Peyer's patch (tissue), 4 donors: ENCODE results near the gene NRDC. TPM values are rescaled to one million over a fixed set of nuclear protein-coding genes. Genes with fewer than 3 reads are reported as not detected.

Source experiments
- DNase-seq, 3 donors: peaks; one replicate each; pipeline ENCODE4 v3.0.0-alpha.2; 2017 to 2019
- H3K27ac ChIP-seq, 4 donors: fragments of 200-600 bp; sonication (generic); one replicate each; pipeline ENCODE4 v1.5.1; 2016 to 2019
- H3K27me3 ChIP-seq, 2 donors: fragments of 200-600 bp; sonication (generic); one replicate each; pipeline ENCODE4 v1.5.1; 2019
- H3K36me3 ChIP-seq, 3 donors: fragments of 200-600 bp; sonication (generic); one replicate each; pipeline ENCODE4 v1.5.1; 2016 to 2019
- H3K4me1 ChIP-seq, 4 donors: fragments of 200-600 bp; sonication (generic); one replicate each; pipeline ENCODE4 v1.5.1; 2016 to 2019
- H3K4me3 ChIP-seq, 4 donors: fragments of 200-600 bp; sonication (generic); 1 replicate in 3 of 4; 2 replicates in 1 of 4; pipeline ENCODE4 v1.5.1; 2016 to 2019; ENCODE audit warnings: mild to moderate bottlenecking in 1 of 4
- H3K9me3 ChIP-seq, 4 donors: fragments of 200-600 bp; sonication (generic); one replicate each; pipeline ENCODE4 v1.5.1; 2016 to 2019; ENCODE audit warnings: mild to moderate bottlenecking in 1 of 4
- POLR2A ChIP-seq, 2 donors: fragments of 450-650 bp; IDR thresholded peaks; one replicate each; pipeline ENCODE4 v1.5.1; 2017; ENCODE audit warnings: antibody characterized with exemption in 2 of 2, mild to moderate bottlenecking in 2 of 2, moderate library complexity in 2 of 2
- total RNA-seq, 4 donors: library from RNA; depleted of rRNA; stranded (reverse); fragments of >200 nt; gene quantifications; one replicate each; pipeline ENCODE4 v1.1.0, GENCODE V29; 2016
- TF ChIP-seq, protein P1 (sequence below), 6 experiments: fragments of 450-650 bp in 4 of 6; fragments of 200-600 bp in 2 of 6; sonication (generic) in 1 of 6; IDR thresholded peaks; one replicate each; pipeline ENCODE4 v1.5.1; 2017 to 2019; ENCODE audit warnings: antibody characterized with exemption in 6 of 6, mild to moderate bottlenecking in 3 of 6, moderate library complexity in 1 of 6

The NRDC gene
- total RNA-seq, 4 donors from 2014 or later: 55.2 to 111 (median 67.8) TPM

DNA sequence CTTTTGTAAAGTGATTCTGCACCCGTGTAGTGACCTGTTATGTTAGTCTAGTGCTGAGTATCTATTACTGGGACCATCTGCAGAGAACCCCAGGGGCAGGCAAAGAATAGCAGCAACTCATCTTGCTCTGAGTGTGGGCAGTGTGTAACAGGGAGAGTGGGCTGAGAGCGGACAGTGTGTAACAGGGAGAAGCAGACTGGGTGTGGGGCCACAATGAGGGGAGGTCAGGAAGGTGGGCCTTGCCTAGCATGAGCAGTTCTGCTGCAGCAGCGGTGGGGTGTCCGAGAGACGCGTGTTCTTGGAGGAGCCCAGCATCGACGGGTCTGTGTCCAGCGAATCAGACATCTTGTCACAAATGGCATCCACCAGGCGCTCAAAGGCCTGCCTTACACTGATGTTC is 41.2 kb upstream of the NRDC start:
- TF ChIP-seq POLR2A (IDR thresholded peaks at IDR 0.05): no peak
- TF ChIP-seq, protein P1, sequence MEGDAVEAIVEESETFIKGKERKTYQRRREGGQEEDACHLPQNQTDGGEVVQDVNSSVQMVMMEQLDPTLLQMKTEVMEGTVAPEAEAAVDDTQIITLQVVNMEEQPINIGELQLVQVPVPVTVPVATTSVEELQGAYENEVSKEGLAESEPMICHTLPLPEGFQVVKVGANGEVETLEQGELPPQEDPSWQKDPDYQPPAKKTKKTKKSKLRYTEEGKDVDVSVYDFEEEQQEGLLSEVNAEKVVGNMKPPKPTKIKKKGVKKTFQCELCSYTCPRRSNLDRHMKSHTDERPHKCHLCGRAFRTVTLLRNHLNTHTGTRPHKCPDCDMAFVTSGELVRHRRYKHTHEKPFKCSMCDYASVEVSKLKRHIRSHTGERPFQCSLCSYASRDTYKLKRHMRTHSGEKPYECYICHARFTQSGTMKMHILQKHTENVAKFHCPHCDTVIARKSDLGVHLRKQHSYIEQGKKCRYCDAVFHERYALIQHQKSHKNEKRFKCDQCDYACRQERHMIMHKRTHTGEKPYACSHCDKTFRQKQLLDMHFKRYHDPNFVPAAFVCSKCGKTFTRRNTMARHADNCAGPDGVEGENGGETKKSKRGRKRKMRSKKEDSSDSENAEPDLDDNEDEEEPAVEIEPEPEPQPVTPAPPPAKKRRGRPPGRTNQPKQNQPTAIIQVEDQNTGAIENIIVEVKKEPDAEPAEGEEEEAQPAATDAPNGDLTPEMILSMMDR (IDR thresholded peaks at IDR 0.05): no peak
- H3K4me3 ChIP-seq: no peak overlapping the region
- H3K27me3 ChIP-seq: no peaks in the 10 kb centered on the region
- no peaks in the 10 kb centered on the region for H3K9me3 ChIP-seq
- no peak for DNase-seq
- no peaks in the 10 kb centered on the region for H3K36me3 ChIP-seq
- H3K4me1 ChIP-seq: no peaks in the 10 kb centered on the region
- H3K27ac ChIP-seq: no peak overlapping the region

DNA sequence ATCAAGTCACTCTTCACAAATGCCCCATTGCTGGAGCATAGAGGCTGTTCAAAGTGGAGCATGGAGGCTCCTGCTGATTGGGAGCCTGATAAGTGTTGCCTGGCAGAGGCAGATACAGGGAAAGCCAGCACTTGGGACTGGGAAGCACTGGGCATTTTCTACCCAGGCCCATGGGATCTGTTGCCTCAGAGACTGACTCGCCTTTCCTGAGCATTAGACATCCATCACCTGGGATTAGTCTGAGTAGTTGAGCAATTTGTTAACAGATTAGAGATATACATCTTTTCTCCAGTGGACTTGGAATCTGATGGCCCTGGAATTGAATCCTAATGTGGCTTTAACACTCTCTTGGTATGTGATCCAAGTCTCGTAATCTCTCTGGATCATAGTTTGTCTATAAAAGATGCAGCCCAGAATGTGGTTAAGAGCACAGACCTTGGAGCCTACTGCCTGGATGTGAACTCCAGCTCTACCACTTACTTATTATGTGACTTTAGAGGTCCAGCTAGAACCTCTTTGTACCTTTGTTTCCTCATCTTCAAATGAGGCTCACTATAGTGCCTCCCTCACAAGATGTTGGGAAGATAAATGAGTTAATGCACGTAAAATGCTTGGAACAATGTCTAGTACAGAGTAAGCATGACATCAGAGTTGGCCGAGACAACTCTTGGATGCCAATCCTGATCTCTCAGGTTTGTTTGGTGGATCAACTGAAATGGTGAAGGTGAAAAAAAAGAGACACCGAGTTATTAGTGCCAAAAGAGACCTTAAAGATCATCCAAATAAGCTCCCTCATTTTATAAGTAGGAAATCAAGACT is 38.3 kb upstream of the NRDC start:
- H3K4me3 ChIP-seq: no peak overlapping the region
- H3K27ac ChIP-seq: no peak overlapping the region
- no peak for TF ChIP-seq POLR2A (IDR thresholded peaks at IDR 0.05)
- TF ChIP-seq, protein P1 (IDR thresholded peaks at IDR 0.05): no peak
- no peaks in the 10 kb centered on the region for H3K4me1 ChIP-seq
- H3K9me3 ChIP-seq: no peaks in the 10 kb centered on the region
- no peaks in the 10 kb centered on the region for H3K27me3 ChIP-seq
- DNase-seq: no peak
- H3K36me3 ChIP-seq: no peaks in the 10 kb centered on the region

DNA sequence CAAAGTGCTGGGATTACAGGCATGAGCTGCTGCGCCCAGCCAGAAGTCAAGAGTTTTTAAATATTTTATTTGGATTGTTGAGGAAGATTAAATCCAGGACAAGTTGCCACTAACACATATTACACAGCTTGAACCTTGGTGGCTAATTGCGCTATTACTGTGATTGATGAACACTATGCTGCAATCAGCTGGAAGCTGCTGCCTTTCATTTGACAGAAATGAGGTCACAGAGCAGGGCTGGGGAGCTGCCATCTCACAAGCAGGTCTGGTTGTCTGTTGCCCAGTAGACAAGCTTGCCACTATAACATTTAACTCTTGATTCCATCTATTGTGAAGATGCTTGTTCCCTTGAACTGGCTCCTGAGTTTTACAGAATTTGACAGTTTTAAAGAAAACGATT is 37.4 kb upstream of the NRDC start:
- H3K4me3 ChIP-seq: no peak overlapping the region
- TF ChIP-seq, protein P1 (IDR thresholded peaks at IDR 0.05): no peak
- no peak for TF ChIP-seq POLR2A (IDR thresholded peaks at IDR 0.05)
- no peaks in the 10 kb centered on the region for H3K4me1 ChIP-seq
- H3K27ac ChIP-seq: no peak overlapping the region
- H3K36me3 ChIP-seq: no peaks in the 10 kb centered on the region
- H3K27me3 ChIP-seq: no peaks in the 10 kb centered on the region
- no peaks in the 10 kb centered on the region for H3K9me3 ChIP-seq
- DNase-seq: no peak

DNA sequence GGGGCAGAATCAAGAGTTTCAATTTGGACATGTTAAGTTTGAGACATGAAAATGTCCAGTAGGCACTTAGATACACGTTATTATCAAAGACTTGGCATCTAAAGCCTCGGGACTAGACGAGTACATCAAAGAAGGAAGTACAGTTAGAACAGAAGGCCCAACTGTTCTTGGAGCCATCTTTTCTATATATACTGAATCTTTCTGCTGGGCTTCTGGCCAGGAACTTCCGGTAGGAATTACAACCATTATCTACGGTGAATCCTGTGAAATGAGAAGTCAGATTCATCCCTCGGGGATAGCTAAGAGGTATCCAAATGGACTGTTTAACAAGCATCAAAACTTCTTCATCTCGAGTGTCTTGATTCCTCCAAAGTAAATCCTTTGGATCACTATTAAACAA is 34.4 kb upstream of the NRDC start:
- no peak for DNase-seq
- Histone ChIP-seq H3K27me3 (no peaks in the 10 kb centered on the region), H3K27ac (no peak overlapping the region), H3K36me3 (no peaks in the 10 kb centered on the region), H3K4me1 (no peaks in the 10 kb centered on the region), H3K9me3 (no peaks in the 10 kb centered on the region), H3K4me3 (no peak overlapping the region)
- TF ChIP-seq, protein P1 (IDR thresholded peaks at IDR 0.05): no peak
- no peak for TF ChIP-seq POLR2A (IDR thresholded peaks at IDR 0.05)

DNA sequence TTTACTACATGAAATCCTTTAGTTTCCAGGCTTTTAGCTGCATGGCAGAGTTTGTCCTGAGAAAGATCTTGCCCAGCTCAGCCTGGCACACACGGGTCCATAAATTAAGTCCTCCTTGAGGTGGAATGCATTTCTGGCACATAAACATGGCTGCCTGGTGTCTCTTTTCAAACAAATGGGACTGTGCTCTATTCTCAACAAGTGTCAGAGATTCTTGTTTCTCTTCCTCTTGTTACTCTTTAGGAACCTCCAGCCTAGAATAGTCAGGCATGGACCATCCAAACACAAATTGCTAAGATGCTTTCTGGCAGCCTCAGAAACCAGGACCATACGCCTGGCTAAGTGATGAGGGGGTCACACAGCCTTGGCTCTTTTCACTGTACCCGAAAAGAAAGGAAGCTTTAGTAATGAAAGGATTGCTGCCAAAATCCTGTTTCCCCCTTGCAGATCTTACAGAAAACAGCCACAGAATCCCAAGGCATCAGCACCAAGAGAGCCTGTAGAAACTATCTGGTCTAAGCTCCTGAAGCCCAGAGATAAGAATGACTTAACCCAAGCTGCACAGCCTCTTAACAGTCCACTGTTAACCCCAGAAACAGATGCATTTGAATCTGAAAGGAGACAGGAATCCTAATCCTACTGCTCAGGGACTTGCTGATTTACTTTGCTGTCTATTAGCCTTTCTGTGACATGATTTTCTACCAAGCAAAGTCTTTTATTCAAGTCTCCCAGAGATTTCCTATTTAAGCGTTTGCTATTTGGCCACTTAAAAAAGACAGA is 31.9 kb upstream of the NRDC start:
- Histone ChIP-seq H3K4me3 (no peak overlapping the region), H3K27ac (no peak overlapping the region), H3K9me3 (no peaks in the 10 kb centered on the region), H3K4me1 (no peaks in the 10 kb centered on the region), H3K27me3 (no peaks in the 10 kb centered on the region), H3K36me3 (no peaks in the 10 kb centered on the region)
- TF ChIP-seq, protein P1 (IDR thresholded peaks at IDR 0.05): no peak
- no peak for TF ChIP-seq POLR2A (IDR thresholded peaks at IDR 0.05)
- no peak for DNase-seq
